Measurements from ENCODE around the gene TUSC2.
A peak's percentile ranks its signal among the peaks of the same experiment; 100 is the strongest.

Gene TUSC2

GRCh38 chr3:50318163-50318562 lies 9.9 kb downstream of the TUSC2 start:
- TF ChIP-seq ISL1 (CRISPR knock-in tag; IDR thresholded peaks at IDR 0.05) = no peak
- no peak for TF ChIP-seq BACH2 (CRISPR knock-in tag; IDR thresholded peaks at IDR 0.05; ENCODE audit: borderline replicate concordance)
- TF ChIP-seq ZNF565 (CRISPR knock-in tag; conservative IDR thresholded peaks at IDR 0.05; ENCODE audit: low read depth) = no peak
- TF ChIP-seq ESRRG (CRISPR knock-in tag; IDR thresholded peaks at IDR 0.05) = no peak
- no peak for TF ChIP-seq RARB (CRISPR knock-in tag; IDR thresholded peaks at IDR 0.05)
- TF ChIP-seq PATZ1 (CRISPR knock-in tag; IDR thresholded peaks at IDR 0.05; ENCODE audit: borderline replicate concordance) = no peak
- no peak for TF ChIP-seq ZC3H10 (CRISPR knock-in tag; IDR thresholded peaks at IDR 0.05)
- TF ChIP-seq CREB5 (CRISPR knock-in tag; IDR thresholded peaks at IDR 0.05; ENCODE audit: low read depth) = no peak
- no peak for TF ChIP-seq ZNF8 (CRISPR knock-in tag; IDR thresholded peaks at IDR 0.05)
- no peak for TF ChIP-seq GLIS3 (CRISPR knock-in tag; IDR thresholded peaks at IDR 0.05)
- ATAC-seq = no peak

GRCh38 chr3:50317300-50317699 lies 10.7 kb downstream of the TUSC2 start:
- TF ChIP-seq RARB (CRISPR knock-in tag; IDR thresholded peaks at IDR 0.05) (no peak), ZFP30 (CRISPR knock-in tag; IDR thresholded peaks at IDR 0.05) (no peak), TCF4 (CRISPR knock-in tag; IDR thresholded peaks at IDR 0.05; ENCODE audit: borderline replicate concordance) (no peak), ZNF565 (CRISPR knock-in tag; conservative IDR thresholded peaks at IDR 0.05; ENCODE audit: low read depth) (no peak), CSRNP3 (CRISPR knock-in tag; IDR thresholded peaks at IDR 0.05) (no peak), TOX (CRISPR knock-in tag; IDR thresholded peaks at IDR 0.05; ENCODE audit: borderline replicate concordance) (no peak), SNAI2 (CRISPR knock-in tag; IDR thresholded peaks at IDR 0.05) (no peak), CREB5 (CRISPR knock-in tag; IDR thresholded peaks at IDR 0.05; ENCODE audit: low read depth) (no peak), PPARA (CRISPR knock-in tag; IDR thresholded peaks at IDR 0.05; ENCODE audit: borderline replicate concordance) (no peak), PATZ1 (CRISPR knock-in tag; IDR thresholded peaks at IDR 0.05; ENCODE audit: borderline replicate concordance) (no peak), ESRRG (CRISPR knock-in tag; IDR thresholded peaks at IDR 0.05) (no peak), POU6F1 (CRISPR knock-in tag; IDR thresholded peaks at IDR 0.05; ENCODE audit: borderline replicate concordance, low read depth) (no peak), ZNF70 (CRISPR knock-in tag; IDR thresholded peaks at IDR 0.05) (no peak), GLIS3 (CRISPR knock-in tag; IDR thresholded peaks at IDR 0.05) (no peak)
- ATAC-seq = no peak

GRCh38 chr3:50316657-50317242 lies 11.3 kb downstream of the TUSC2 start:
- peak; percentile 5; the same call in 2 of the 3 replicates for ATAC-seq
- TF ChIP-seq ESRRG (CRISPR knock-in tag; IDR thresholded peaks at IDR 0.05) = no peak

GRCh38 chr3:50314816-50315215 lies 13.2 kb downstream of the TUSC2 start:
- ATAC-seq = no peak
- TF ChIP-seq ZNF8 (CRISPR knock-in tag; IDR thresholded peaks at IDR 0.05) (no peak), ISL1 (CRISPR knock-in tag; IDR thresholded peaks at IDR 0.05) (no peak), TSHZ2 (CRISPR knock-in tag; IDR thresholded peaks at IDR 0.05) (no peak), BACH2 (CRISPR knock-in tag; IDR thresholded peaks at IDR 0.05; ENCODE audit: borderline replicate concordance) (no peak), POU6F1 (CRISPR knock-in tag; IDR thresholded peaks at IDR 0.05; ENCODE audit: borderline replicate concordance, low read depth) (no peak), OSR1 (CRISPR knock-in tag; IDR thresholded peaks at IDR 0.05) (no peak), CSDC2 (CRISPR knock-in tag; IDR thresholded peaks at IDR 0.05) (no peak), ZFP3 (CRISPR knock-in tag; IDR thresholded peaks at IDR 0.05) (no peak)

Data from SK-N-SH treated with all-trans-retinoic acid at 6 μM for 48 hours (cell line).